Upper lobe of left lung (tissue), 6 donors: Measurements from ENCODE around the gene ADAM19. TPM values are rescaled to one million over a fixed set of nuclear protein-coding genes. Genes with fewer than 3 reads are reported as not detected.

Experiments
- ATAC-seq, 2 donors: fragments of 200-7000 bp; cut with Tn5 transposase; one replicate each; pipeline ENCODE4 v1.9.1; 2022; ENCODE audit warnings: mild to moderate bottlenecking in 2 of 2, moderate library complexity in 2 of 2; ENCODE audit not compliant: low FRiP score in 2 of 2
- DNase-seq, 2 donors: peaks; one replicate each; pipeline ENCODE4 v3.0.0-alpha.2; 2019 to 2020
- H3K27ac ChIP-seq, 4 donors: fragments of 200-600 bp; sonication (generic); one replicate each; pipeline ENCODE4 v1.5.1; 2016 to 2019
- H3K27me3 ChIP-seq, 4 donors: fragments of 200-600 bp; sonication (generic); one replicate each; pipeline ENCODE4 v1.5.1; 2017 to 2019
- H3K36me3 ChIP-seq, 4 donors: fragments of 200-600 bp; sonication (generic); one replicate each; pipeline ENCODE4 v1.5.1; 2016 to 2019
- H3K4me1 ChIP-seq, 4 donors: fragments of 200-600 bp; sonication (generic); one replicate each; pipeline ENCODE4 v1.5.1; 2018 to 2019
- H3K4me3 ChIP-seq, 4 donors: fragments of 200-600 bp; sonication (generic); one replicate each; pipeline ENCODE4 v1.5.1; 2017 to 2019; ENCODE audit warnings: mild to moderate bottlenecking in 2 of 4, moderate library complexity in 1 of 4
- H3K9me3 ChIP-seq, 4 donors: fragments of 200-600 bp; sonication (generic); one replicate each; pipeline ENCODE4 v1.5.1; 2018 to 2019
- EP300 ChIP-seq, 4 donors: sonication (generic); formaldehyde crosslinking; IDR thresholded peaks; one replicate each; pipeline ENCODE4 v1.5.1; 2017; ENCODE audit warnings: antibody characterized with exemption in 4 of 4, control low read depth in 2 of 4
- POLR2A ChIP-seq, 4 donors: fragments of 450-650 bp; IDR thresholded peaks; one replicate each; pipeline ENCODE4 v1.5.1; 2016 to 2017; ENCODE audit warnings: antibody characterized with exemption in 4 of 4, mild to moderate bottlenecking in 2 of 4
- POLR2AphosphoS5 ChIP-seq, 2 donors: sonication (generic); formaldehyde crosslinking; IDR thresholded peaks; one replicate each; pipeline ENCODE4 v1.5.1; 2017; ENCODE audit warnings: antibody characterized with exemption in 2 of 2
- WGBS, 2 donors: methylation state at CpG; one replicate each; pipeline ENCODE4 v1.1.5; 2017 to 2018; 5-methylcytosine and 5-hydroxymethylcytosine counted together
- total RNA-seq, 6 donors: library from RNA; depleted of rRNA in 4 of 6; stranded (reverse); fragments of >200 nt in 4 of 6; gene quantifications; one replicate each; pipeline versions ENCODE4 v1.1.0 to v1.2.1, GENCODE V29; 2016 to 2021
- TF ChIP-seq, protein P1 (sequence below), 6 experiments: fragments of 450-650 bp in 4 of 6; fragments of 200-600 bp in 2 of 6; sonication (generic) in 2 of 6; IDR thresholded peaks; one replicate each; pipeline ENCODE4 v1.5.1; 2016 to 2019; ENCODE audit warnings: antibody characterized with exemption in 6 of 6
- donor health status: DM: no; HTN: no; CAD: no; lungs with moderate emphysema.
- donor health status: DM: no; HTN: yes; CAD: no; lungs with severe emphysema.

The ADAM19 gene
- total RNA-seq, 6 donors from 2014 or later = 5.5 to 17.0 (median 7.1) TPM

DNA sequence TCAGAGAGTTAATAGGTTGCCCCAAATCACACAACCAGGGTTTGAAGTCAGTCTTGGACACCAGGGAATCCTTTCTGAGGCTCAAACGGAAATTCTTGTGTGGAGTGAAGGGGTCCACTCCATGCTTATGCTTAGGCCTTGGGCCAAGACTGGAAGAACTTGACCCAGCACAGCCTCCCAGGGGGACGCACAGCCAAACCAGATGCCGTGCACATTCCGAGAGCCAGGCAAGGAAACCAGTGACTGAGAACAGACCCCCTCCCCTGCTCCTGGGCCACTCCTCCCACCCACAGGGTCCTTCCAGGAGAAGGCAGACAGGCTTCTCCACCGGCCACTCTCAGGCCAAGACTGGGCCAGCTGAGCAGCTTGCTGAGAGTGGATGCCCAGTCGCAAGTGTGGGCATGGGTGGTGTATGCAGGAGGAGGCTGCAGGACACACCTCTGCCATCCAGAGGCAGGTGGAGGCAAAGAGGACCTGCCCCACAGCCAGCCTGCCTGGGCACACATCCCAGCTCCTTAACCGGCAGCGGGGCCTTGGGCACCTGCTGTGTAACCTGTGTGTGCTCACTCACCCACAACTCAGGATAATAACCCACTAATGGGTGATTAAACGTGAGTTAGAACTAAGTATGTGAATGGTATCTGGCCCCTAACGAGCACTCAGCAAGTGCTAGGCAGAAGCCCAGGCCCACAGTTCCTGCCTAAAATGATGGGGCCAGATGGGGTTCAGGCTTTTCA, 77.5 kb downstream of the ADAM19 start:
- ATAC-seq (no peak), DNase-seq (peak in 1 of 2 donors; percentile 34)
- Histone ChIP-seq H3K9me3 (no peaks in the 10 kb centered on the region), H3K4me3 (no peak overlapping the region), H3K27me3 (no peaks in the 10 kb centered on the region), H3K4me1 (no peaks in the 10 kb centered on the region), H3K36me3 (peaks cover 0 to 17% (median 2%) of the 10 kb centered on the region in 4 donors), H3K27ac (no peak overlapping the region)
- 87 to 100% methylated on average over 3 to 10 of the region's 10 CpGs for WGBS, 2 donors
- TF ChIP-seq, protein P1, sequence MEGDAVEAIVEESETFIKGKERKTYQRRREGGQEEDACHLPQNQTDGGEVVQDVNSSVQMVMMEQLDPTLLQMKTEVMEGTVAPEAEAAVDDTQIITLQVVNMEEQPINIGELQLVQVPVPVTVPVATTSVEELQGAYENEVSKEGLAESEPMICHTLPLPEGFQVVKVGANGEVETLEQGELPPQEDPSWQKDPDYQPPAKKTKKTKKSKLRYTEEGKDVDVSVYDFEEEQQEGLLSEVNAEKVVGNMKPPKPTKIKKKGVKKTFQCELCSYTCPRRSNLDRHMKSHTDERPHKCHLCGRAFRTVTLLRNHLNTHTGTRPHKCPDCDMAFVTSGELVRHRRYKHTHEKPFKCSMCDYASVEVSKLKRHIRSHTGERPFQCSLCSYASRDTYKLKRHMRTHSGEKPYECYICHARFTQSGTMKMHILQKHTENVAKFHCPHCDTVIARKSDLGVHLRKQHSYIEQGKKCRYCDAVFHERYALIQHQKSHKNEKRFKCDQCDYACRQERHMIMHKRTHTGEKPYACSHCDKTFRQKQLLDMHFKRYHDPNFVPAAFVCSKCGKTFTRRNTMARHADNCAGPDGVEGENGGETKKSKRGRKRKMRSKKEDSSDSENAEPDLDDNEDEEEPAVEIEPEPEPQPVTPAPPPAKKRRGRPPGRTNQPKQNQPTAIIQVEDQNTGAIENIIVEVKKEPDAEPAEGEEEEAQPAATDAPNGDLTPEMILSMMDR (IDR thresholded peaks at IDR 0.05) = no peak
- TF ChIP-seq POLR2A (IDR thresholded peaks at IDR 0.05) (no peak), EP300 (IDR thresholded peaks at IDR 0.05) (no peak), POLR2AphosphoS5 (IDR thresholded peaks at IDR 0.05) (no peak)

DNA sequence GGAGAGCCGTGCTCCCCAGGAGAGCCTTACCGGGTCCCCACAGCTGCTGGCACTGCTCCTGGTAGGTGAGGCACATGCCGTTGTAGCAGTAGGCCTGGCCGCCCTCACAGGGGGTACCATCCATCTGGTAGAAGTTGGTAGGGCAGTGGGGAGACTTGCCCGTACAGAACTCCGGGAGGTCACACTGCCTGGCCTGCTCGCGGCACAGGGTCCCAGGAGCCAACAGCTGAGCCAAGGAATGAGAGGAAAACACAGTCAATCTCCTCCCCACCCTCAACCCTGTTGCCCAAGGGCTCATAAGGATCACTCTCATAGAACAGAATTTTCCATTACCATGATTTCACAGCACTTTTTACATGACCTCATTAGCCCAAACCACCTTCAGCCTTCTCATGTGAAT, 78.7 kb downstream of the ADAM19 start:
- WGBS, 2 donors = 91 to 93% methylated on average over 7 to 8 of the region's 8 CpGs
- Histone ChIP-seq H3K27me3 (no peaks in the 10 kb centered on the region), H3K27ac (no peak overlapping the region), H3K36me3 (peaks cover 0 to 22% (median 4%) of the 10 kb centered on the region in 4 donors), H3K4me1 (no peaks in the 10 kb centered on the region), H3K4me3 (no peak overlapping the region), H3K9me3 (no peaks in the 10 kb centered on the region)
- ATAC-seq (peak in 1 of 2 donors; percentile 63), DNase-seq (peak in 1 of 2 donors; percentile 39)
- TF ChIP-seq POLR2AphosphoS5 (IDR thresholded peaks at IDR 0.05) = no peak
- TF ChIP-seq, protein P1 (IDR thresholded peaks at IDR 0.05) = no peak
- TF ChIP-seq POLR2A (IDR thresholded peaks at IDR 0.05) = no peak
- no peak for TF ChIP-seq EP300 (IDR thresholded peaks at IDR 0.05)

DNA sequence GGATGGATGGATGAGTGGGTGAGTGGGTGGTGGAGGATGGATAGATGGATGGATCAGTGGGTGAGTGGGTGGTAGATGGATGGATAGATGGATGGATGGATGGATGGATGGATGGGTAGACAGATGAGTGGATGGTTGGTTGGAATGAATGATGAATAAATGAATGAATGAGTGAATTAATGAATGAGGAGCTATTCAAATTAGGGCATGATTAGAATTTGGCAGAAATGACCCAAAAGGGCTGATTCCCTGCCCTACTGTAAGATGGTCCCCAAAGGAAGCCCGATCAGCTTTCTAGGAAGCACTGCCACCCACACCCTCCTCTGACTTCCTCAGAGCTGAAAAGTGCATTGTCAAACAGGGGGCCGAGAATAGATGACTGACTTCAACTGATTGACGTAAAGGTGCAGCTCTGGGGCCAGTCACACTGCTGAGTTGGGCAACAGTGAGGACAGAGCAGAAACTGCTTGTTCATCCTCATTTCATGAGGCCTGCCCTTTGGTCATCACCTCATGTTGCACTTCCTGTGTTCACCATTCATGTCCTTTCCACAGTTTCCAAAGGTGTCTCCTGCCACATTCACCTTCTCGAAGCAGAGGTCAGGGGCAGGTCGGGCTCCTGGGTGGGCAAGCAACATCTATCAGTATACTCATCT, 81.3 kb downstream of the ADAM19 start:
- peak; percentile 60 to 67 for ATAC-seq
- 64 to 69% methylated on average over 5 of the region's 5 CpGs for WGBS, 2 donors
- Histone ChIP-seq H3K36me3 (peaks cover 0 to 33% (median 9%) of the 10 kb centered on the region in 4 donors), H3K4me1 (no peaks in the 10 kb centered on the region), H3K4me3 (no peak overlapping the region), H3K27ac (peak overlapping the region in 1 of 4 donors; percentile 65), H3K27me3 (no peaks in the 10 kb centered on the region), H3K9me3 (no peaks in the 10 kb centered on the region)
- DNase-seq = peak in 1 of 2 donors; percentile 79
- no peak for TF ChIP-seq EP300 (IDR thresholded peaks at IDR 0.05)
- peak; percentile 62 for TF ChIP-seq POLR2AphosphoS5 (IDR thresholded peaks at IDR 0.05)
- TF ChIP-seq POLR2A (IDR thresholded peaks at IDR 0.05) = no peak
- TF ChIP-seq, protein P1 (IDR thresholded peaks at IDR 0.05) = no peak

DNA sequence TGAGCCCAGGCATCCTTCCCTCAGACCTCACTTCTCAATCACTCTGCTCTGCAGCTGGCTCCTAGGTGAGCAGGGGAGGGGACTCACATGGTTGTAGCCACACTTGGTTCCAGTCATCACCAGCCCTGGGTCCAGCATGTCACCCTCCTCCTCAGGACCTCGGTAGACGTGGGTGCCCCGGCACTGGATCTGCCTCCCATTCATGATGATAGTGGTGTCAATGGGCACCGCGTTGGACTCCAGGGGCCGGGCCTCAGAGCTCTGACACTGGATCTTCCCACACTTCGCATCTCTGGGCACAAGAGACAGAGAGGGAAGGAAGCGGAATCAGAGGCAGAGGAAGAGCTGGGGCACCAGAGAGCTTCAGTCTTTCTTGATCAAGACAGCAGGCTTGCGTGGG, 82.7 kb downstream of the ADAM19 start:
- 92 to 93% methylated on average over 9 of the region's 9 CpGs for WGBS, 2 donors
- no peaks in the 10 kb centered on the region for H3K27me3 ChIP-seq
- H3K4me3 ChIP-seq = no peak overlapping the region
- H3K9me3 ChIP-seq = no peaks in the 10 kb centered on the region
- no peak for TF ChIP-seq EP300 (IDR thresholded peaks at IDR 0.05)
- TF ChIP-seq POLR2A (IDR thresholded peaks at IDR 0.05) = no peak
- TF ChIP-seq POLR2AphosphoS5 (IDR thresholded peaks at IDR 0.05) = no peak
- TF ChIP-seq, protein P1 (IDR thresholded peaks at IDR 0.05) = no peak
- no peak overlapping the region for H3K27ac ChIP-seq
- no peak for DNase-seq
- H3K36me3 ChIP-seq = peaks cover 0 to 42% (median 19%) of the 10 kb centered on the region in 4 donors
- no peak for ATAC-seq
- no peaks in the 10 kb centered on the region for H3K4me1 ChIP-seq
